ENCODE data around the gene UBE2K.
"Not testable (repeated sequence)": the region's sequence is repeated elsewhere in the genome, so short reads cannot be mapped to it uniquely, and the experiment has no call there.

UBE2K gene

DNA sequence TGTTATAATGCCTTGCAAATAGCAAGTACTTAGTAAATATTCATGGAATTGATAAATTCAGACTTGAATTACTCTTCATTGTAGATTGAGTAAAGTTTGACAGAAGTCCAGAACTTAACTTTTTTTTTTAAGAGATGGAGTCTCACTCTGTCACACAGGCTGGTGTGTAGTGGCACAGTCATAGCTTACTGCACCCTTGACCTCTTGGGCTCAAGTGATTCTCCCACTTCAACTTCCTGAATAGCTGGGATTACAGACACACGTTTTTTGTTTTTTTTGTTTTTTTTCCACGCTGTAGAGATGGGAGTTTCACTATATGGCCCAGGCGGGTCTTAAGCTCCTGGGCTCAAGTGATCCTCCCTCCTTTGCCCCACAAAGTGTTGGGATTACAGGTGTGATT, 32.1 kb downstream of the UBE2K start:
- no peak for DNase-seq (ENCODE audit: low spot score)

DNA sequence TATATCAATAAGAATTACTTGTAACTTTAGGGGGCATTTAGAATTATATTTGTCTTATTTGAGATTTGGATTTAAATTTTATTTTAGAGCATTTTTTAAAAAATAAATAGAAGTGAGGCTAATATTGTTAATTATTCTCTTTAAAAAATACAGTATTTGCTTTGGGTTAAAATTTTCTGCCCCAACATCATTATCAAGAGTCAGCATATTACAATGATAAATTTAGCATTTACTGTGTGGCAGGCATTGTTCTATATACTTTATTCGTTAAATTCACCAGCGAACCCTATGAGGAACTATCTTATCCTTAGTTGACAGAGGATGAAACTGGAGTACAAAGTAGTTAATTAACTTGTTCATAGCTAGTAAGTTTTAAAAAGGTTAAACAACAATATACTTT, 34.0 kb downstream of the UBE2K start:
- no peak for DNase-seq (ENCODE audit: low spot score)

GRCh38 chr4:39732728-39733127, 34.8 kb downstream of the UBE2K start:
- DNase-seq (ENCODE audit: low spot score): no peak

GRCh38 chr4:39739591-39739990, 41.7 kb downstream of the UBE2K start:
- not testable (repeated sequence) for DNase-seq (ENCODE audit: low spot score)

- no peak for DNase-seq (ENCODE audit: low spot score)
These were observed 43.5 kb downstream of the UBE2K start for GRCh38 chr4:39741401-39741800.

DNA sequence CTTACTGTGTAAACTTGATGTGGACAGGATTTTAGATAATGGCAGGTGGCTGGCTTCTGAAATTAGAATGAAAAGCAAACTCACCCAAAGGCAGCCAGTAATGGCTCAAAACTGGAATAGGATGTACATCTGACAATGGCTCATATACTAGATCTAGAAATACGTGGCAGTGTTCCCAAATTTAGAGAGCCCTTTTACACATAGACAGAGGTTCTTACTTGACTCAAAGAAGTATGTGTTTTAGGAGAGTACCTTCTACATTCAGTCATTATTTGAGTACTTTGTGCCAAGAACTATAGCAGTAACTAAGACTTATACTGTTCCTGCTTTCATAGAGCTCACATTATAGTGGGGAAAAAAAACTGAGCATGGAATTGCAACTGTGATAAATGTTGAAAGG, 48.0 kb downstream of the UBE2K start:
- DNase-seq (ENCODE audit: low spot score): no peak

DNA sequence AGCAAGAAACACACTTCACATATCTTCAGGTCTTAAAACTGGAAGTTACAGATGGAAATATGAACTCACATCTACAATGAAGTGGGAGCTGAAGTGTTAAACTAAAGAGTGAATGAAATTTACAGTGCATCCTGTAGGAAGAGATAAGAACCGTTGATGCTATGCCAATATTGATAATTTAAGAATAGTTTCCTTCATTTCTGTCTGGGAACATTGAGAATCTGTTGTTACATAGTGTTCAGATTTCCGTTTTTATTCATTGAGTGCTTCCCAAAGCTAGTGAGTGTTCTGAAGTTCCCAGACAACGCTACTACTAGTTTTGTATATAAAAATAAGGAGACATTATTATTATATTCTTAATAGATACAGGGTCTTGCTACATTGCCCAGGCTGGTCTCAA, 52.3 kb downstream of the UBE2K start:
- DNase-seq (ENCODE audit: low spot score): no peak

- peak; percentile 11 for DNase-seq (ENCODE audit: low spot score)
These were observed 56.4 kb downstream of the UBE2K start for GRCh38 chr4:39754309-39754708.

DNA sequence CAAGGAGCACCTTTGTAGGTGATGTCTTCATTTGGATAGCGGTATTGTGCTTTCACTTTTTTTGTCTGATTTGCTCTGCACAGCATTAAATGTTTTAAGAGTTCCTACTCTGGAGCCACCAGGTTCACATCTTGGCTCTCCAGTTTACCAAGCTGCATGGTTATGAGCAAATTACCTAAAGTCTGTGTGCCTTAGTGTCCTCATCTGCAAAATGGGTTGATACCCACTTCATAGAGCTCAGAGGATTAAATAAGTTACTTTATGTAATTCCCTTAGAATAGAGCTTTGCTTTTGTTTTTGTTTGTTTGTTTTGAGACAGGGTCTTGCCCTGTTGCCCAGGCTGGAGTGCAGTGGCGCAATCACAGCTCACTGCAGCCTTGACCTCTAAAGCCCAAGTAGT, 58.2 kb downstream of the UBE2K start:
- DNase-seq (ENCODE audit: low spot score): no peak

DNA sequence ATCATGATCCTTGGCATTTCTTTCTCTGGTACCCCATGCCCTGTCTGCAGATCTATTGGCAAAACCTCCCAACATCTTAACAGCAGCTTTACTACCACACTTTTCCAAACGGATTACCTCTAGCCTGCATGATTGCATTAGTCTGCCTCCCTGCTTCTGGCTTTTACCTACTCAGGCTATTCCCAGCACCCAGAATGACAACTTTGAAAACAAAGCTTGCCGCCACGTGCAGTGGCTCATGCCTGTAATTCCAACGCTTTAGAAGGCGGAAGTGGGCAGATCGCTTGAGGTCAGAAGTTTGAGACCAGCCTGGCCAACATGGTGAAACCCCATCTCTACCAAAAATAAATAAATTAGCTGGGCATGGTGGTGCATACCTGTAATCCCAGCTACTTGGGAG, 60.2 kb downstream of the UBE2K start:
- DNase-seq (ENCODE audit: low spot score): no peak

- no peak for DNase-seq (ENCODE audit: low spot score)
These were observed 61.6 kb downstream of the UBE2K start for GRCh38 chr4:39759569-39759968.

GRCh38 chr4:39761005-39761667, 63.2 kb downstream of the UBE2K start:
- DNase-seq (ENCODE audit: low spot score): no peak

- no peak for DNase-seq (ENCODE audit: low spot score)
These were observed 66.0 kb downstream of the UBE2K start for GRCh38 chr4:39763714-39764572.

DNA sequence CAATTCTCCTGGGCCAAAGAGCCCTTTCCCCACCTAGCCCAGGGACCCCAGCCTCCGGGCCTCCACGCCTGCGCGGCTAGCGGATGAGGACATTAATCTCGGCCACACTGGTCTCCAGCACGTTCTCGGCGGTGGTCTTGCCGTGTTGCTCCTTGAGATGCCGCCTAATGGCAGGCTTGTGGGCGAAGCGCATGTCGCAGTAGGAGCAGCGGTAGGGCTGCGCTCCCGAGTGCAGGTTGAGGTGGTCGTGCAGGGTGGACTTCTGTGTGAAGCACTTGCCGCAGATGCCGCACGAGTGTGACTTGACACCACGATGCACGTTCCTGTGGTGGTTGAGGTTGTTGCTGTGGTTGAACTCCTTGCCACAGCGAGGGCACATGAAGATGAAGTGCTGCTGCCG, 72.1 kb downstream of the UBE2K start:
- DNase-seq (ENCODE audit: low spot score): no peak

- no peak for DNase-seq (ENCODE audit: low spot score)
These were observed 72.5 kb downstream of the UBE2K start for GRCh38 chr4:39770471-39770870.

- DNase-seq (ENCODE audit: low spot score): no peak
These were observed 73.2 kb downstream of the UBE2K start for GRCh38 chr4:39770969-39771724.

- not testable (repeated sequence) for DNase-seq (ENCODE audit: low spot score)
These were observed 84.1 kb downstream of the UBE2K start for GRCh38 chr4:39781988-39782387.

GRCh38 chr4:39785083-39785482, 87.1 kb downstream of the UBE2K start:
- no peak for DNase-seq (ENCODE audit: low spot score)

DNA sequence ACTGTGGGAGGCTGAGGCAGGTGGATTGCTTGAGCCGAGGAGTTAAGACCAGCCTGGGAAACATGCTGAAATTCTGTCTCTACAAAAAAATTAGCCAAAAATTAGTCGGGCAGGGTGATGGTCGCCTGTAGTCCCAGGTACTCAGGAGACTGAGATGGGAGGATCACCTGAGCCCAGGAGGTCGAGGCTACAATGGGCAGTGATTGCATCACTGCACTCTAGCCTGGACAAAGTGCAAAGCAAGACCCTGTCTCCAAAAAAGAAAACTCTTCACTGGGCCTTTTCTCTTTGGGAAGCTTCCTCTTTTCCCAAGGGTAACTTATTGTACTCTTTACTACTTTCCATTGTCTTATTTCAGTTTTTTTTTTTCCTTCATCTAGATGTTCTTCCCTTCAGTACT, 88.9 kb downstream of the UBE2K start:
- DNase-seq (ENCODE audit: low spot score): no peak

- no peak for DNase-seq (ENCODE audit: low spot score)
These were observed 94.2 kb downstream of the UBE2K start for GRCh38 chr4:39792128-39792527.

- DNase-seq (ENCODE audit: low spot score): no peak
These were observed 94.6 kb downstream of the UBE2K start for GRCh38 chr4:39792529-39792928.

- not testable (repeated sequence) for DNase-seq (ENCODE audit: low spot score)
These were observed 95.0 kb downstream of the UBE2K start for GRCh38 chr4:39792976-39793375.

DNA sequence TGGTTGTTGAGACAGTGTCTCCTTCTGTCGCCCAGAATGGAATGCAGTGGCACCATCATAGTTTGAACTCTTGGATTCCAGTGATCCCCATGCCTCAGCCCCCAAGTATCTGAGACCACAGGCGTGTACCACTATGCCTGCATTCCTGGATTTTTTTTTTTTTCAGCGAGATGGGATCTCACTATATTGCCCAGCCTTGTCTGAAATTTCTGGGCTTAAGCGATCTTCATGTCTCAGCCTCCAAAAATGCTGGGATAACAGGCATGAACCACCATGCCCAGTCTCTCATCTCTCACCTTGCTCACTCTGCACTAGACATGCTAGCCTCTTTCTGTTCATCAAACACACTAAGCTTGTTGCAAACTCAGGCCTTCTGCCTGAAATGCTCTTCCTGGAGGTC, 104.1 kb downstream of the UBE2K start:
- DNase-seq (ENCODE audit: low spot score): no peak
